GM21447 (cell line): ENCODE results near the gene NELFB.
"Not testable (repeated sequence)": the region's sequence is repeated elsewhere in the genome, so short reads cannot be mapped to it uniquely, and the experiment has no call there.

Experiments
- ATAC-seq: cut with Tn5 transposase; IDR thresholded peaks from one replicate; pipeline ENCODE4 v1.9.1; 2021; ENCODE audit not compliant: unreplicated experiment

Gene NELFB

GRCh38 chr9:137234758-137235423 lies 20.2 kb upstream of the NELFB start:
- ATAC-seq: no peak

- no peak for ATAC-seq
Measured at GRCh38 chr9:137235424-137236237, 19.5 kb upstream of the NELFB start.

GRCh38 chr9:137236238-137236935 lies 18.7 kb upstream of the NELFB start:
- ATAC-seq: no peak

GRCh38 chr9:137236936-137237421 lies 18.1 kb upstream of the NELFB start:
- ATAC-seq: no peak

GRCh38 chr9:137237759-137238726 lies 17.1 kb upstream of the NELFB start:
- no peak for ATAC-seq

GRCh38 chr9:137239541-137240200 lies 15.5 kb upstream of the NELFB start:
- ATAC-seq: not testable (repeated sequence)

- peak; percentile 18 for ATAC-seq
Measured at GRCh38 chr9:137240318-137240840, 14.7 kb upstream of the NELFB start.

GRCh38 chr9:137240841-137241489 lies 14.2 kb upstream of the NELFB start, which contains the start of gene TUBB4B:
Gene TUBB4B, plus strand, starts transcription at chr9:137241287. Its CDS starts 74 bp downstream, at chr9:137241361.
- peak; percentile 73 for ATAC-seq

GRCh38 chr9:137241490-137242268 lies 13.4 kb upstream of the NELFB start:
- peak; percentile 4 for ATAC-seq

GRCh38 chr9:137242269-137243203 lies 12.6 kb upstream of the NELFB start:
- ATAC-seq: no peak

GRCh38 chr9:137243266-137243625 lies 11.9 kb upstream of the NELFB start:
- ATAC-seq: not testable (repeated sequence)

- ATAC-seq: no peak
Measured at GRCh38 chr9:137243626-137244485, 11.3 kb upstream of the NELFB start.

- no peak for ATAC-seq
Measured at GRCh38 chr9:137244486-137245449, 10.4 kb upstream of the NELFB start.

GRCh38 chr9:137245450-137246421 lies 9.4 kb upstream of the NELFB start:
- no peak for ATAC-seq
